HG03064 (cell line): ENCODE data around the gene TMA7.

Experiments
- ATAC-seq: cut with Tn5 transposase; IDR thresholded peaks from one replicate; pipeline ENCODE4 v1.9.1; 2021; ENCODE audit warnings: low read depth; ENCODE audit not compliant: unreplicated experiment

The TMA7 gene

GRCh38 chr3:48486952-48487351, 46.9 kb downstream of the TMA7 start:
- no peak for ATAC-seq

DNA sequence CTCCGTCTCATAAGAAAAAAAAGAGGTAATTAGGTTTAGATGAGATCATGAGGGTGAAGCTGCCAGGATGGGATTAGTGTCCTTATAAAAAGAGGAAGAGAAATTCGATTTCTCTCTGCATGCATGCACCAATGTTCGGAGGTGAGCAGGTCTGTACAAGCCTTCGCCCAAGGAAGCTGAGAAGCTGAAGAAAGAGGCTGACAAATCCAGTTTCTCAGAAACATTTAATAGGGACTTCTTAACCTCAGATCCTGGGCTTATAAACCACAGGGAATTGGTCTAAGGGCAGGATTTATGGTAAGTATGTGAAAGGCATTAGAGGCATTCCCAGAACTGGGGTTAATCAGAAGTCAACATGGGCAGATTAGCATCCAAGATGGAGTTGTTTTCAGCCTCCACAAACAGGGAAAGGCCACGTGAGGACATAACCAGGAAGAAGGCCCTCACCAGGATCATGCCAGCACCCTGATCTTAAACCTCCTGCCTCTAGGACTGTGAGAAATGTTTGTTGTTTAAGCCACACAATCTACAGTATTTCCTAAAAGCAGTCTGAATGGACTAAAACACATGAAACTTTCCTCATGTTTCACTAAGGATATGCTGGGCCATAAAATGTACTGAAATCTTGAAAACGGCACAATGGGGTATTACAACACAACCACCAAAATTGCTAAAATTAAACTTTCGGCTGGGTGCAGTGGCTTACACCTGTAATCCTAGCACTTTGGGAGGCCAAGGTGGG, 52.6 kb downstream of the TMA7 start:
- ATAC-seq, result no peak

DNA sequence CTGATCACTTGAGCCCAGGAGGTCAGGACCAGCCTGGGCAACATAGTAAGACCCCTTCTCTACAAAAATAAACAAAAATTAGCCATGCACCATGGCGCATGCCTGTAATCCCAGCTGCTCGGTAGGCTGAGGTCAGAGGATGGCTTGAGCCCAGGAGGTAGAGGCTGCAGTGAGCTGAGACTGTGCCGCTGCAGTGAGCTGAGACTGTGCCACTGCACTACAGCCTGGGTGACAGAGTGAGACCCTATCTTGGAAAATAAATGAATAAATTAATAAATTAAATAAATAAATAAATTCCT, 53.1 kb downstream of the TMA7 start:
- no peak for ATAC-seq
